Pancreas (tissue), 10 donors: ENCODE measurements around the gene VEPH1. TPM values are rescaled to one million over a fixed set of nuclear protein-coding genes. Genes with fewer than 3 reads are reported as not detected.

Experiments
- ATAC-seq, 4 donors: fragments of 200-7000 bp; cut with Tn5 transposase; one replicate each; pipeline versions ENCODE4 v1.8.0 to v1.9.1; 2020; ENCODE audit warnings: mild to moderate bottlenecking in 4 of 4, moderate library complexity in 4 of 4
- DNase-seq, 6 donors: peaks; one replicate each; pipeline ENCODE4 v3.0.0-alpha.2; 2020
- FAIRE-seq: peaks from 2 replicates; lab custom pipeline; 2012; peaks lifted over from hg19 to GRCh38; lab: Jason Lieb, UNC
- H3K27ac ChIP-seq, 4 donors: fragments of 200-600 bp; sonication (generic); 1 replicate in 3 of 4; 2 replicates in 1 of 4; pipeline versions ENCODE4 v1.5.0 to v1.8.0; 2020
- H3K27me3 ChIP-seq, 4 donors: fragments of 200-600 bp; one replicate each; pipeline ENCODE4 v1.8.0; 2021
- H3K36me3 ChIP-seq, 3 donors: fragments of 200-600 bp; sonication (generic) in 1 of 3; one replicate each; pipeline versions ENCODE4 v1.5.0 to v1.8.0; 2020 to 2021
- H3K4me1 ChIP-seq, 3 donors: fragments of 200-600 bp; one replicate each; pipeline ENCODE4 v1.8.0; 2021
- H3K4me3 ChIP-seq, 4 donors: fragments of 200-600 bp; sonication (generic) in 2 of 4; one replicate each; pipeline versions ENCODE4 v1.5.0 to v1.8.0; 2020 to 2021
- H3K9me3 ChIP-seq, 4 donors: fragments of 200-600 bp; one replicate each; pipeline ENCODE4 v1.8.0; 2021
- CTCF ChIP-seq, 4 donors: fragments of 200-600 bp; sonication (generic) in 3 of 4; IDR thresholded peaks; one replicate each; pipeline versions ENCODE4 v1.5.0 to v1.8.0; 2021; ENCODE audit warnings: antibody characterized with exemption in 4 of 4
- WGBS, 2 donors: extraction: QIAGEN DNeasy Blood & Tissue Kit; methylation state at CpG; one replicate each; pipeline ENCODE4 v1.1.7; 2013; 5-methylcytosine and 5-hydroxymethylcytosine counted together
- intact Hi-C, 3 donors: fragments of 100-400 bp; cut with DNase I; formaldehyde crosslinking; loops; one replicate each; pipeline versions ENCODE4 v1.11.1 to v1.14.2; 2022
- polyA plus RNA-seq, 2 donors: library from polyadenylated mRNA; stranded (reverse); fragments of 200-250 nt; gene quantifications; one replicate each; pipeline ENCODE4 v1.2.3, GENCODE V29; 2013
- total RNA-seq, 6 donors: library from RNA; stranded (reverse); fragmentation: NEBNext Ultra II Directional in 4 of 6; extraction: Animal tissue kit (Norgen Biotek cat#: 25700) in 4 of 6; gene quantifications; one replicate each; pipeline versions ENCODE4 v1.2.1 to v1.2.4, GENCODE V29; 2021 to 2023
- donor health status: healthy with polysubstance abuse.
- donor health status: DM: no; HTN: no; CAD: no; lungs with moderate emphysema.
- donor health status: DM: no; HTN: no; CAD: no.
- donor health status: control.
- donor health status: control.
- donor health status: Bipolar disorder and iron deficiency.
- donor health status: DM: yes; HTN: yes; CAD: no.
- donor health status: DM: no; HTN: no; CAD: no.
- donor health status: DM: no; HTN: no; CAD: no.
- donor health status: DM: yes; HTN: yes; CAD: no.

The VEPH1 gene
- total and polyA plus RNA-seq, 8 donors: 7.6 to 18.3 (median 13.1) TPM

GRCh38 chr3:157531771-157532170, 28.6 kb upstream of the VEPH1 start:
- H3K36me3 ChIP-seq: no peaks in the 10 kb centered on the region
- no peaks in the 10 kb centered on the region for H3K9me3 ChIP-seq
- no peak overlapping the region for H3K27ac ChIP-seq
- ATAC-seq (no peak), DNase-seq (no peak), FAIRE-seq (no peak)
- H3K27me3 ChIP-seq: no peaks in the 10 kb centered on the region
- TF ChIP-seq CTCF (IDR thresholded peaks at IDR 0.05): no peak
- 61 to 70% methylated on average over 4 of the region's 4 CpGs for WGBS, 2 donors
- no peak overlapping the region for H3K4me3 ChIP-seq
- intact Hi-C loops: loop anchor here in 1 of 3 donors (5.0 kb wide), 1 partner anchor 41 kb away; no protein-coding TSS in a partner anchor
- H3K4me1 ChIP-seq: no peaks in the 10 kb centered on the region

GRCh38 chr3:157531301-157531660, 28.1 kb upstream of the VEPH1 start:
- Histone ChIP-seq H3K4me3 (no peak overlapping the region), H3K27ac (no peak overlapping the region), H3K9me3 (no peaks in the 10 kb centered on the region), H3K36me3 (no peaks in the 10 kb centered on the region), H3K27me3 (no peaks in the 10 kb centered on the region), H3K4me1 (no peaks in the 10 kb centered on the region)
- no peak for DNase-seq
- TF ChIP-seq CTCF (IDR thresholded peaks at IDR 0.05): no peak
- ATAC-seq: no peak
- FAIRE-seq: no peak
- 73 to 77% methylated on average over 3 of the region's 3 CpGs for WGBS, 2 donors
- intact Hi-C loops: loop anchor here in 1 of 3 donors (5.0 kb wide), 1 partner anchor 41 kb away; no protein-coding TSS in a partner anchor

- no peak for DNase-seq
- Histone ChIP-seq H3K4me3 (no peak overlapping the region), H3K4me1 (no peaks in the 10 kb centered on the region), H3K9me3 (no peaks in the 10 kb centered on the region), H3K27me3 (no peaks in the 10 kb centered on the region), H3K27ac (no peak overlapping the region), H3K36me3 (no peaks in the 10 kb centered on the region)
- no peak for TF ChIP-seq CTCF (IDR thresholded peaks at IDR 0.05)
- FAIRE-seq: no peak
- intact Hi-C loops: loop anchor here in 1 of 3 donors (5.0 kb wide), 1 partner anchor 42 kb away; no protein-coding TSS in a partner anchor
- no peak for ATAC-seq
- 74 to 76% methylated on average over 5 of the region's 5 CpGs for WGBS, 2 donors
Measured at GRCh38 chr3:157530637-157531300, 27.6 kb upstream of the VEPH1 start.

GRCh38 chr3:157529751-157530150, 26.5 kb upstream of the VEPH1 start:
- no peaks in the 10 kb centered on the region for H3K4me1 ChIP-seq
- no peak overlapping the region for H3K27ac ChIP-seq
- no peak for FAIRE-seq
- no peak for DNase-seq
- no peak overlapping the region for H3K4me3 ChIP-seq
- no peak for TF ChIP-seq CTCF (IDR thresholded peaks at IDR 0.05)
- no peaks in the 10 kb centered on the region for H3K9me3 ChIP-seq
- ATAC-seq: no peak
- intact Hi-C loops: loop anchor here in 1 of 3 donors (5.0 kb wide), 1 partner anchor 43 kb away; no protein-coding TSS in a partner anchor
- no peaks in the 10 kb centered on the region for H3K27me3 ChIP-seq
- WGBS, 2 donors: 69 to 80% methylated on average over 2 of the region's 2 CpGs
- no peaks in the 10 kb centered on the region for H3K36me3 ChIP-seq

- no peak for TF ChIP-seq CTCF (IDR thresholded peaks at IDR 0.05)
- DNase-seq: no peak
- Histone ChIP-seq H3K9me3 (no peaks in the 10 kb centered on the region), H3K4me1 (no peaks in the 10 kb centered on the region), H3K27ac (no peak overlapping the region), H3K4me3 (no peak overlapping the region), H3K27me3 (no peaks in the 10 kb centered on the region), H3K36me3 (no peaks in the 10 kb centered on the region)
- no peak for ATAC-seq
- 88 to 95% methylated on average over 2 of the region's 2 CpGs for WGBS, 2 donors
- no peak for FAIRE-seq
- intact Hi-C loops: no loop called here
Measured at GRCh38 chr3:157529085-157529484, 25.9 kb upstream of the VEPH1 start.
